ENCODE measurements around the gene NAA60. TPM values are rescaled to one million over a fixed set of nuclear protein-coding genes. Genes with fewer than 3 reads are reported as not detected.

The NAA60 gene
- polyA plus RNA-seq, 1 of the 3 experiments (the other 2 are of a cell fraction) = 17.2 TPM

DNA sequence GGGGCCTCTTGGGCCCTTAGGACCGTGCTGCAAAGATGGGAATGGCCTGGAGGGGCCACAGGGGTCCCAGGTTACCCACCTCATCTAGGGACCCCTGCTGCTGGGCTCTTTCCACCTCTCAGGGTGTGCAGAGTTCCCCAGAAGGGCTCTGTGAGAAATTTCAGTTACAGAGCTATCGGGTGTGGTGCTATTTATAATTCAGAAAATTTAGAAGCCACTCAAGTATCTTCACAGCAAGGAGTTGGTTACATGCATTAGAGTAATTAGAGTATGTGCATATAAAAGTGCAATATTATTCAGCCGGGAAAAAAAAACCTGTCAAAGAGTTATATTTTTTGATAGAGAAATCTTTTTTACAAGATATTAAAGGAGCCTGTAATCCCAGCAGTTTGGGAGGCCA is 32.9 kb downstream of the NAA60 start:
- Histone ChIP-seq H3K4me3 (ENCODE audit: low read depth in 2 of 2, low read length in 1 of 2) (no peak overlapping the region), H2AFZ (ENCODE audit: low read depth) (no peak overlapping the region), H4K20me1 (ENCODE audit: insufficient read depth) (peaks cover 68% of the 10 kb centered on the region), H3K4me2 (no peak overlapping the region), H3K27ac (ENCODE audit: low read depth in 2 of 2, low read length in 1 of 2) (no peak overlapping the region), H3K36me3 (replicated peaks in 1 of 2; ENCODE audit: control insufficient read depth in 1 of 2, insufficient read depth in 2 of 2, low read length in 1 of 2) (peaks cover 8 to 12% of the 10 kb centered on the region in 2 experiments), H3F3A (replicated peaks; ENCODE audit: insufficient read depth) (no peaks in the 10 kb centered on the region), H3K79me2 (ENCODE audit: insufficient read depth) (peaks cover 88% of the 10 kb centered on the region), H3K9me2 (no peaks in the 10 kb centered on the region), H3K4me1 (ENCODE audit: control insufficient read depth in 1 of 2, insufficient read depth in 2 of 2, low read depth in 1 of 2, low read length in 1 of 2) (peaks cover 0 to 5% of the 10 kb centered on the region in 2 experiments; a peak in 1 of 4 replicates), H3K9me3 (no peaks in the 10 kb centered on the region), H3K9ac (no peak overlapping the region), H3K27me3 (ENCODE audit: insufficient read depth) (no peaks in the 10 kb centered on the region)
- TF ChIP-seq SMC3 (IDR thresholded peaks at IDR 0.05; ENCODE audit: low read depth, low read length) (no peak), FOXM1 (IDR thresholded peaks at IDR 0.05; ENCODE audit: low read depth) (no peak), MEF2A (IDR thresholded peaks at IDR 0.05; ENCODE audit: borderline replicate concordance, low read depth) (no peak), FOSL2 (IDR thresholded peaks at IDR 0.05; ENCODE audit: borderline replicate concordance, low read depth) (no peak), NFIC (IDR thresholded peaks at IDR 0.05; ENCODE audit: borderline replicate concordance) (no peak), RCOR1 (IDR thresholded peaks at IDR 0.05; ENCODE audit: low read length) (no peak), JUND (IDR thresholded peaks at IDR 0.05) (no peak), YY1 (IDR thresholded peaks at IDR 0.05; ENCODE audit: low read depth) (no peak), TAF1 (IDR thresholded peaks at IDR 0.05; ENCODE audit: borderline replicate concordance, low read depth, low read length) (no peak), PBX3 (IDR thresholded peaks at IDR 0.05) (no peak), ZBTB33 (IDR thresholded peaks at IDR 0.05; ENCODE audit: borderline replicate concordance, low read depth) (no peak), TEAD4 (IDR thresholded peaks at IDR 0.05; ENCODE audit: borderline replicate concordance, insufficient read depth) (no peak), EP300 (IDR thresholded peaks at IDR 0.05; ENCODE audit: borderline replicate concordance in 1 of 2, low read depth in 1 of 2, low read length in 1 of 2) (no peak), NRF1 (IDR thresholded peaks at IDR 0.05; ENCODE audit: low read depth, low read length) (no peak), EZH2phosphoT487 (IDR thresholded peaks at IDR 0.05; ENCODE audit: borderline replicate concordance, low read depth) (no peak), GATA2 (CRISPR knock-in tag; IDR thresholded peaks at IDR 0.05) (no peak)
- WGBS (ENCODE audit: low lambda C conversion rate) = 93% methylated on average over 2 of the region's 3 CpGs
- DNase-seq = peak; percentile 7
- ChIA-PET POLR2A (no interaction called here), CTCF (no interaction called here)
